Astrocyte of the cerebellum (primary cell): ENCODE data around the gene FLYWCH2.

Source experiments
- DNase-seq: peaks from one replicate; pipeline ENCODE4 v3.0.0-alpha.2; 2011; ENCODE audit warnings: low read depth
- H3K4me3 ChIP-seq: 2 replicates; pipeline ENCODE4 v1.5.1; 2011; ENCODE audit warnings: mild to moderate bottlenecking, low read depth, low read length, moderate library complexity
- CTCF ChIP-seq: IDR thresholded peaks from 2 replicates; pipeline ENCODE4 v1.5.1; 2012; ENCODE audit warnings: low read length, low read depth, moderate library complexity, mild to moderate bottlenecking; ENCODE audit errors: missing control alignments
- in situ Hi-C: cut with HindIII; loops from 2 replicates; pipeline ENCODE4 v1.10.0; 2017; ENCODE audit warnings: low sequenced_read_pairs

The FLYWCH2 gene

DNA sequence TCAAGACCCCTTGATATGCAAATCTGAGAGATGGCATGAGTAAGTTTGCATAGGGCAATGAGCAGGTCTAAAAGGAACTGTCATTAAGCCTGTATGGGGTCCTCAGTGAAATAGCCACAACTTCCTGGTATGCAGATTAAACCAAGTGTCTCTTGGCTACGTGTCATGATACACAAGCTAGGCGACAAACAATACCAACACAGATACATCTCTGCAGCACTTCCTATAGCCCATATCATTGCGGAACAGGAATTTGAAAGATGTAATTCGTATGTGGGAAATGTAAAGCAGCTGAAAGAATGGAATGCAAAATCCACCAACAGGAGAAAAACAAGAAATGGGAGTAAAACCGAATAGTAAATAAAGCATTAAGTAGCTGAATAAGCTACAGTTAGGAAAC is 37.9 kb upstream of the FLYWCH2 start:
- no peak for DNase-seq
- in situ Hi-C loops = no loop called here
- TF ChIP-seq CTCF = no peak
- no peak overlapping the region for H3K4me3 ChIP-seq

DNA sequence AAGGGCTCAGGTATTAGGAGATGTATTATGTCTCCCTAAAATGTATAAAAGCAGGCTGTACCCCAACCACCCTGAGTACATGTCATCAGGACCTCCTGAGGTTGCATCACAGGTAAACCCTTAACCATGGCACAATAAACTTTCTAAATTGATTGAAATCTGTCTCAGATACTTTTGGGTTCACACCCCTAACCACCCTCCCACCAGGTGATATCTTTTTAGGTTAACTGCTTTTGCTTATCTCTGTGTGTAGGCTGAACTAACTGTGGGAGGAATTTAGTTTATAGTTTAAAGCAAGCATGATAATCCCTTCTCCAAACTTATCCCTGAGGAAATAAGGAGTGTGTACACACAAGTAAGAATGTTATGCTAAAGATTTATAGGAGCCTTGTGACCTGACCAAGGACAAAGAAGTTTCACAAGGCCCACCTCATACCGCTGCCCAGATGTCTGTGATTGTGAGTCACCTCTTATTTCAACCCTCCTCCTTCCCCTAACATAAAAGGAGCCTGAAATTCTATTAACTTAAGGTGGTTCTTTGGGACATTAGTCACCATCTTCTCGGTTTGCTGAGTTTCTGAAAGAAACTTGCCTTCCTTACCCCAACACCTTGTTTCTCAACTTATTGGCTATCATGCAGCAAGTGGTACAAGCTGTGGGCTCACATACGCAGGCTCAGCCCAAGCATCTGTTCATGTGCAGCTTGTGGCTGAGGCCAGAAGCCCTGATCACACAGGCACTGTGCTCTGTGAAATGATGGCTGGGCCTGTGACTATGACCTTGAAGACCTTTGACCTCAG is 36.3 kb upstream of the FLYWCH2 start:
- TF ChIP-seq CTCF = no peak
- no peak overlapping the region for H3K4me3 ChIP-seq
- DNase-seq = peak; percentile 5
- in situ Hi-C loops = no loop called here

DNA sequence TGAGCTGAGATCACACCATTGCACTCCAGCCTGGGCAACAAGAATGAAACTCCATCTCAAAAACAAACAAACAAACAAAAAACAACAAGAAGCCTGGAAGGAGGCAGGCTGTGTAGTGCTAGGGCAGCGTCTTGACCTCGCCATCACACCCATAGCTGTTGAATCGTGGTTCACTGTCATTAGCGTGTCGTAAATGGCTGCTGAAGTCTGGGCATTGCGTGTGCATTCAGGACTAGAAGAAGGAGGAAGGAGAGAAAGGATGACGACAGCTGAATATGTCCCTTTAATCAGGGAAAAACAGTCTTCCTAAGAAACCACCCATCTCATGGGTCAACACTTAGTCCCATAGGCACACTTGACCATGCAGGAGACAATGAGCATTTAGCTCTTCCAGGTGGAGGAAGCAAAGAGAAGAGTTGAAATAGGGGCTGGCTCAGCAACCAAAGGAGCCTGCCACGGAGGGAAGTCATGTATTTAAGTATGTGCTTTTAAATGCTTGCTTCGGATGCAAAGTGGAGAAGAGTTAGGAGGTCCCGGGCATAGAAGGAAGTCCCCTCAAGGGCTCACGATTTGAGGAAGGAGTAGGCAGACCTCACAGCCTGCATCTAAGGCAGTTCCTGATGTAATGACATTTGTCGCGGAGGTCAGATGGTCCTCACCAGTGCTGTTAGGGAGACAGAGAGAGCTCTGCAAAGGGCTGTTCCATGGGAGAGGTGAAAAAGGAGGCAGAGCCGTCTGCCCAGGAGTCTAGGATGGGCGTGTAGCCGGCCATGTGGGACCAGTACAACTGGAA is 33.9 kb upstream of the FLYWCH2 start:
- in situ Hi-C loops = no loop called here
- no peak for TF ChIP-seq CTCF
- no peak for DNase-seq
- no peak overlapping the region for H3K4me3 ChIP-seq

DNA sequence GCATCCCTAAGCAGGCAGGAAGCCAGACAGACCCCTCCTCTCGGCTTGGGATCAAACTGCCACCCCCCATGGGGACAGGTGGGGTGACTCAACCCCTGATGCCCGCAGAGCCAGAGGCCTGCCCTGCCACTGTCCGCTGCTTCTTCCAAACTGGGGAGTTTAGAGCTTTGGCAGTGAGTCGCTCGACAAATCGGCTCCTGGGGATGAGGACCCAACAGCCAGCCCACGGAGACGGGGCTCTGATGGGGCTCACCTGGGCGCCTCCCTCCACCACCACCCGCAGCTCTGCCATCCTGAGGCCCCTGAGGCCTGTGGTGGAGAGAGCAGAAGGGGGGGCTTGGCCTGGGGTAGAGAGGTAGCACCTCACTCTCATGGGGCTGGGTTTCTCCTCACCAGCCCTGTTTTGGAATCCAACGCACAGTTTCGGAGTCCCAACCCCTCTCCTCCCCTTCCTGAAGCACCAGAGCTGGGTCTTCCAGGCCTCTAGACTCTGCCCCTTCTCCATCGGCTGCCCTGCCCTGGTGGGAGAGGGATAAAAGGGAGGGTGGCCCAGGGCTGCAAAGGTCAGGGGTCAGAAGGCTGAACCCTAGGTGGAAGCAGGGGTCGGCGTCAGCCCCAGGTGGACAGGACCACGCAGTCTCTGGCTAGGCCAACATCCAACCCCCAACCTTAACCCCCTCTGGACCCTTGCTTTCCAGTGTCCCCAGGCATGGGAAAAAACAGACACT is 30.8 kb upstream of the FLYWCH2 start:
- in situ Hi-C loops = no loop called here
- DNase-seq = no peak
- no peak for TF ChIP-seq CTCF
- no peak overlapping the region for H3K4me3 ChIP-seq

GRCh38 chr16:2852731-2853507 is 30.1 kb upstream of the FLYWCH2 start:
- TF ChIP-seq CTCF = no peak
- no peak overlapping the region for H3K4me3 ChIP-seq
- DNase-seq = no peak
- in situ Hi-C loops = no loop called here
